ENCODE measurements around the gene NFE2L2. TPM values are rescaled to one million over a fixed set of nuclear protein-coding genes. Genes with fewer than 3 reads are reported as not detected.
"Not testable (repeated sequence)": the region's sequence is repeated elsewhere in the genome, so short reads cannot be mapped to it uniquely, and the experiment has no call there.

Gene NFE2L2
- total RNA-seq, 1 donor: 127 TPM

GRCh38 chr2:177231270-177231669 lies 33.3 kb downstream of the NFE2L2 start:
- H3K4me3 ChIP-seq (ENCODE audit: low read depth, low read length): no peak overlapping the region
- TF ChIP-seq CTCF (IDR thresholded peaks at IDR 0.05; ENCODE audit: insufficient read depth, low read length): no peak
- no peak for DNase-seq (ENCODE audit: low read depth)

DNA sequence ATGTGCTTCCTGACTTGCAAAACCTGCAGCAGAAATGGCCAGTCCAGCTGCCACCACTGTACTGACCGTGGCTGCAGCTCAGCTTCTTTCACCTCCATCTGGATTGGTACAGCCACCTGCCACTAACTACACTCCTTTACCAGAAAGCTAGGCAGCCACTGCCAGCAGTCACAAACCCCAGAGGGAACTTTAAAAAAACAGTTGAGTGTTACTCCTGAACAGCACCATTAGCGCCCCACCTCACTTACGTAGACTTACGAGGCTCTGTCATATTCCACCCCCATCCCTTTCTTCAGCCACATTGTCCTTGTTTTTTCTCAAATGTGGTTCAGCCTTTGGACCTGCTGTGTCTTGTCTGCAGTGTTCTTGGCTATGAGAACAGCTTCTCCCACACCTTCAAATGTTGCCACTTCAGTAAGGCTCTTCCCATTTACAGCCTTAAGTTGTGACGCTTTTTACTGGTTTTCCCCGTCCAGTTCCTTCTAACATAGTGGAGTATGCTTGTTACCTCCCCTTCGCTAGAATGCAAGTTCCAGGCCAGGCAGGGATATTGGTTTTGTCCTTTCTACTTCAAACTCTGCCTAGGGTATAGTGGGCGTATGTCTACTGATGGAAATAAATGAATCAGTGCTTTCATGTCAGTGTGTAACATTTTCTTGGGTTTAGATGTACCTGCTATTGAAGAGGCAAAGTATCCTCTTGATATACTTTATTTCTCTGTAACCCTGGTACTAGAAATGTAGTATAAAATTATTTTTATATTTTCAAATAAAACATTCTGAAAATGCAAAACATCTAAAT lies 34.9 kb downstream of the NFE2L2 start:
- DNase-seq (ENCODE audit: low read depth): no peak
- no peak overlapping the region for H3K4me3 ChIP-seq (ENCODE audit: low read depth, low read length)
- no peak for TF ChIP-seq CTCF (IDR thresholded peaks at IDR 0.05; ENCODE audit: insufficient read depth, low read length)

GRCh38 chr2:177225965-177226360 lies 38.6 kb downstream of the NFE2L2 start:
- no peak for DNase-seq (ENCODE audit: low read depth)
- no peak for TF ChIP-seq CTCF (IDR thresholded peaks at IDR 0.05; ENCODE audit: insufficient read depth, low read length)
- no peak overlapping the region for H3K4me3 ChIP-seq (ENCODE audit: low read depth, low read length)

DNA sequence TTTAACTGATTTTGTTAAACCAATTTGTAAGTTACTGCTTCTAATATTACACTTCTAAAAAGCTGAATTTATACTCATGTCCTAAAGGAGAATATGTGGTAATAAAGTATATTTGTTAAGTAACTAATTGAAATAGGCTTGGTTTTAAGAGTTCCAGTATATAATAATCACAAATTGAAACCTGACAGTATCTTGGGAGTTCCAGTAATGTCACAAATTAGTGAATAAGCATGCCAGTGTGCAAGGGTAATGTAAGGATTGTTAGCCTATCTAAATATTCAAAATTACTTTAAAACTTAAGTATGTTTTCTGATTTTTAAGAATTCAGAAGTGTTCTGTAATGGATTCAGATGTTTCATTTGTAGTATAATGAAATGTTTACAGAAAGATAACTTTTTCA lies 41.1 kb downstream of the NFE2L2 start:
- H3K4me3 ChIP-seq (ENCODE audit: low read depth, low read length); DNase-seq (ENCODE audit: low read depth): not testable (repeated sequence)

DNA sequence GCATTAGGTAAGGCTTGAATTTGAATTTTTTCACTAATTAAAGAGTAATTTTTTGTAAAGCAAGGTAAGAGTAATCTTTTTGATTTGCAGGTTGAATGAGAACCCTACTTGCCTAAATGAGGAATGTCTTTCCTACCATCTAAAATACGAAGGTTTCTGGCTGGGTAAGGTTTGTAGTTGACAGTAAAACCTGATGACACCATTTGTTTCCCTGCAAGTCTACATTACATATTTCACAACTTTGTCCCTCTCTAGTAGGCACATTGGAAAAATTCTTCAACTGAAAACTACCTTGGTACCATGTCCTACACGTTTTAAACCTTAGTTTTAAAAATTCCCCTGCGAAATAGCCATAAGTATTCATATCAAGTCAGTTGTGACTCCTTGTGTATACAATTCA lies 42.6 kb downstream of the NFE2L2 start:
- DNase-seq (ENCODE audit: low read depth): no peak
- no peak for TF ChIP-seq CTCF (IDR thresholded peaks at IDR 0.05; ENCODE audit: insufficient read depth, low read length)
- H3K4me3 ChIP-seq (ENCODE audit: low read depth, low read length): no peak overlapping the region

DNA sequence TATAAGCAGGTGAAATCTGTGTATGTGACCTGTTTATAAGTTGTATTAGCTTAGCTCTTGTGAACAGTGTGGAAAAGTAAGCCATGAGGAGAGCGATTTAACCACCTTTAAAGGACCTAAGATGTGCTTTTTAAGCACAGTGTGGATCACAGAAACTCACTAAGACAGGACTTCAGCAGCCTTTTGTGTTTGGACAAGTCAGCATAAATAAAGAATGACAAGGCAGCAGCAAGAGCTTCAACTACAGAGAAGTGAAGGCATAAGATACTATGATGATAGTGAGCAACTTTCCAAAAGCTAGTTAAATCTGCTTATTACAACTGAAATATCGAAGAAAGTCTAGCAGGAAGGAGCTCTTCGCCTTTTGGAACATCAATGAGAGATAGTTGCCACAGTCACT lies 43.0 kb downstream of the NFE2L2 start:
- no peak overlapping the region for H3K4me3 ChIP-seq (ENCODE audit: low read depth, low read length)
- DNase-seq (ENCODE audit: low read depth): no peak
- no peak for TF ChIP-seq CTCF (IDR thresholded peaks at IDR 0.05; ENCODE audit: insufficient read depth, low read length)

DNA sequence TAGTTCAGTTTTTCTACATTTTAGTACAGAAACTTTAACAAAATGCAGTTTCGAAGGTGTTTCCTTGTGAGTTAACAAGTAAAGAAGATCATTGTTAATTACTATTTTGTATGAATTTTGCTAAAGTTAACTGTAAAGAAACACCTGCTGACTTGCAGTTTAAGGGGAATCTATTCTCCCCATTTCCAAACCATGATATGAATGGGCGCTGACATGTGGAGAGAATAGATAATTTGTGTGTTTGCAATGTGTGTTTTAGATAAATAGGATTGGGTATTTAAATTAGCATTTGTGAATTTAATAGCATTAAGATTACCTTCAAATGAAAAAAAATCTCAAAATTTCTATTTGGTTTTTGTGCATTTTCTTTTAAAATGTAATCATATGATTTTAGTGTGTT lies 44.7 kb downstream of the NFE2L2 start:
- not testable (repeated sequence) for DNase-seq (ENCODE audit: low read depth); H3K4me3 ChIP-seq (ENCODE audit: low read depth, low read length)

DNA sequence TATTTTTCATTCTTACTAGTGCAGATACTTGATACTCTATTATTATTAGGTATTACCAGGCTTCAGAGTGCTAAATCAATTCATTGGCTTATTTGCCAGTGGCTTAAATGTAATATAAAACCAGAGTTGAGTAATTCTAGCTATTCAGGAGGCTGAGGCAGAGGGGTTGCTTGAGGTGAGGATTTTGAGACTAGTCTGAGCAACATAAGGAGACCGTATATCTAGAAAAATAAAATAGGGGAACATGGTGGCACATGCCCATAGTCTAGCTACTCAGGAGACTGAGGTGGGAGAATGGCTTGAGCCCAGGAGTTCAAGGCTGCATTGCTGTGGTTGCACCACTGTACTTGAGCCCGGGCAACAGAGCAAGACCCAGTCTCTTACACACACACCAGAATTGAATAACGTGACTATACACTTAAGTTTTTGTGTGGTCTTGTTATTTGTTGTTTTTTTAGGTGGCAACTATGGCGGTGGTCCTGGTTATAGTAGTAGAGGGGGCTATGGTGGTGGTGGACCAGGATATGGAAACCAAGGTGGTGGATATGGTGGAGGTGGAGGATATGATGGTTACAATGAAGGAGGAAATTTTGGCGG lies 47.2 kb downstream of the NFE2L2 start:
- no peak overlapping the region for H3K4me3 ChIP-seq (ENCODE audit: low read depth, low read length)
- DNase-seq (ENCODE audit: low read depth): no peak
- TF ChIP-seq CTCF (IDR thresholded peaks at IDR 0.05; ENCODE audit: insufficient read depth, low read length): no peak
